Progenitor cell of endocrine pancreas (in vitro differentiated cells): ENCODE data around the gene ZNF414. TPM values are rescaled to one million over a fixed set of nuclear protein-coding genes. Genes with fewer than 3 reads are reported as not detected.
A peak's percentile ranks its signal among the peaks of the same experiment; 100 is the strongest.

Experiments used
- DNase-seq: peaks from one replicate; pipeline ENCODE4 v3.0.0; 2021; ENCODE audit warnings: low spot score; ENCODE audit not compliant: unreplicated experiment
- H3K27ac Mint-ChIP-seq: 2 replicates; pipeline ENCODE4 v1.8.0; 2021; ENCODE audit warnings: mild to moderate bottlenecking, moderate library complexity, mixed read lengths
- H3K27me3 Mint-ChIP-seq: 2 replicates; pipeline ENCODE4 v1.8.0; 2021; ENCODE audit warnings: mixed read lengths
- H3K36me3 Mint-ChIP-seq: 2 replicates; pipeline ENCODE4 v1.8.0; 2022; ENCODE audit warnings: mixed read lengths; ENCODE audit not compliant: insufficient read depth
- H3K4me1 Mint-ChIP-seq: 2 replicates; pipeline ENCODE4 v1.8.0; 2021; ENCODE audit warnings: low read depth, mixed read lengths
- H3K4me3 Mint-ChIP-seq: 2 replicates; pipeline ENCODE4 v1.8.0; 2021; ENCODE audit warnings: low read depth, mild to moderate bottlenecking, moderate library complexity, mixed read lengths
- H3K9me3 Mint-ChIP-seq: 2 replicates; pipeline ENCODE4 v1.8.0; 2021; ENCODE audit warnings: low read depth, mixed read lengths
- CTCF ChIP-seq: fragments of 200-600 bp; sonication (generic); IDR thresholded peaks from one replicate; pipeline ENCODE4 v1.5.0; 2021; ENCODE audit warnings: antibody characterized with exemption, mild to moderate bottlenecking; ENCODE audit not compliant: unreplicated experiment
- total RNA-seq: library from RNA; stranded (reverse); gene quantifications from 2 replicates; pipeline ENCODE4 v1.2.1, GENCODE V29; 2021

The ZNF414 gene
- total RNA-seq, 1 donor from 2014 or later = 37.7 TPM

- H3K27ac Mint-ChIP-seq = no peak overlapping the region
- no peak for DNase-seq
- H3K4me1 Mint-ChIP-seq = peaks cover 3% of the 10 kb centered on the region
- no peaks in the 10 kb centered on the region for H3K9me3 Mint-ChIP-seq
- no peaks in the 10 kb centered on the region for H3K27me3 Mint-ChIP-seq
- no peak for TF ChIP-seq CTCF
- peaks cover 37% of the 10 kb centered on the region for H3K36me3 Mint-ChIP-seq
- no peak overlapping the region for H3K4me3 Mint-ChIP-seq
These were observed 39.0 kb downstream of the ZNF414 start for GRCh38 chr19:8475005-8475404.

DNA sequence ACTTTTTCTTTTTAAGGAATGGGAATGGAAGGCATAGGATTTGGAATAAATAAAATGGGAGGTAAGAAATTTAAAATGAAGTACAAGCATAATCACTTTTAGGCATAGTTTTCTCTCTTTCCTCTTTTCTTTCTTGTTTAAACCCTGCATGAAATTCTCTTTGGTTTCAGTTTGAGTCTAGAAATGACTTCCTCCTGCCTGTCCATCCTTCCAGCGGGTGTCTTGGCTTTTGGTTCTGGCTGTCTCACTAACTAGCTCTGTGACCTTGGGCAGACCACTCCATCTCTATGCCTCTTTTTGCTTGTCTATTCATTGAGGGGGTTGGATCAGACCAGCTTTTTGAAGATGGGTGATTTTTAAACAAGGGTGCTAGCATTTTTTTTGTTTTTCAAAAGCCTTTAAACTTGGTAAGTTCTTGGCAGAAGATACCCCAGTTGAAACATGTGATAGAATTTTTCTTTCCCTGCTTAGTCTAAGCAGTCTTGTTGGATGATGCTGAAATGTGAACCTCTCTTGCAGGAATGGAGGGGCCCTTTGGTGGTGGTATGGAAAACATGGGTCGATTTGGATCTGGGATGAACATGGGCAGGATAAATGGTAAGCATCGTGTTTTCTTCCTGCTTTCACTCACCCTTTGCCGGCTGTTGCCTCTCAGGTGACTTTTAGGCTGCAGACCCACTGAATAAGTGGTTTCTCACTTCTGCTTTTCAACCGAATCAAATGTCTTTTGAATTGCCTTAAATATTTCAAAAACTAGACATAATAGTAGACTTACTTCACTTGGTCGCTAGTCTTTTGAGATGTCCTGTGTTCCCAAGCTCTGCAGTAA is 40.1 kb downstream of the ZNF414 start:
- Mint-ChIP-seq H3K27ac (no peak overlapping the region), H3K9me3 (no peaks in the 10 kb centered on the region)

GRCh38 chr19:8469613-8470368 is 44.2 kb downstream of the ZNF414 start:
- Mint-ChIP-seq H3K27ac (peak overlapping the region; percentile 86), H3K4me3 (no peak overlapping the region), H3K4me1 (peaks cover 16% of the 10 kb centered on the region), H3K27me3 (no peaks in the 10 kb centered on the region), H3K9me3 (no peaks in the 10 kb centered on the region), H3K36me3 (peaks cover 61% of the 10 kb centered on the region)
- no peak for DNase-seq
- no peak for TF ChIP-seq CTCF

More for the DNA sequence above, 40.1 kb downstream of the ZNF414 start:
- H3K27me3 Mint-ChIP-seq = no peaks in the 10 kb centered on the region
- no peak for TF ChIP-seq CTCF
- H3K36me3 Mint-ChIP-seq = peaks cover 49% of the 10 kb centered on the region
- peaks cover 13% of the 10 kb centered on the region for H3K4me1 Mint-ChIP-seq
- H3K4me3 Mint-ChIP-seq = no peak overlapping the region
- no peak for DNase-seq

- TF ChIP-seq CTCF = no peak
- no peaks in the 10 kb centered on the region for H3K27me3 Mint-ChIP-seq
- DNase-seq = no peak
- H3K36me3 Mint-ChIP-seq = peaks cover 58% of the 10 kb centered on the region
- peaks cover 16% of the 10 kb centered on the region for H3K4me1 Mint-ChIP-seq
- H3K4me3 Mint-ChIP-seq = no peak overlapping the region
- H3K9me3 Mint-ChIP-seq = no peaks in the 10 kb centered on the region
- peak overlapping the region; percentile 60 for H3K27ac Mint-ChIP-seq
These were observed 45.1 kb downstream of the ZNF414 start for GRCh38 chr19:8468761-8469373.

DNA sequence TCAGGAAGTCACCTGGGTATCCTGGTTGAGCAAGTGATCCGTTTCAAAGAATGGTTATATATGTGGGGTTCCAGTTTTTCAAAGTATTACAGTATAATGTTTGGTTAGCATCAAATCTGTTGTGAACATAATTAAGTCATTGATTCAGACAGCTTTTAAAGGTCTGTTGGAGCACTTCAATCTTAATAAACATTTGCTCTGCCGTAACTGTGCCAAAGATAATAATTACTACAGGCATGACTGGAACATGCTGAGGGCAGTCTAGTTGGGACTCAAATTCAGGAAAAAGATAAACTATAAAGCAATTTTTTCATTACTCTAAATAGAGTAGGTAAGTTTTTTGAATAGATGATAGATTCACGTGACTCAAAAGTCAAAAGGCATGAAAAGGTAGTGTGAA is 45.8 kb downstream of the ZNF414 start:
- no peaks in the 10 kb centered on the region for H3K27me3 Mint-ChIP-seq
- no peak overlapping the region for H3K4me3 Mint-ChIP-seq
- no peak overlapping the region for H3K27ac Mint-ChIP-seq
- no peak for TF ChIP-seq CTCF
- DNase-seq = no peak
- H3K36me3 Mint-ChIP-seq = peaks cover 56% of the 10 kb centered on the region
- H3K9me3 Mint-ChIP-seq = no peaks in the 10 kb centered on the region
- H3K4me1 Mint-ChIP-seq = peaks cover 19% of the 10 kb centered on the region
